H1 (cell line): ENCODE data around the gene KIR3DL2. TPM values are rescaled to one million over a fixed set of nuclear protein-coding genes. Genes with fewer than 3 reads are reported as not detected.

Source experiments
- CTCF ChIA-PET: fragments of 300-600 bp; sonication (Branson Sonifier 250); formaldehyde crosslinking; loops from one replicate; lab custom pipeline; 2021; ENCODE audit not compliant: partially characterized antibody; lab: Charles Lee
- POLR2A ChIA-PET: fragments of 300-600 bp; sonication (Branson Sonifier 250); formaldehyde crosslinking; loops from one replicate; lab custom pipeline; 2021; ENCODE audit warnings: inconsistent platforms; ENCODE audit not compliant: partially characterized antibody; lab: Charles Lee
- DNase-seq, 2 experiments: peaks; one replicate each; pipeline versions ENCODE4 v3.0.0 to v3.0.0-alpha.2; 2010 to 2022; ENCODE audit warnings: low spot score in 2 of 2, low read depth in 1 of 2, mixed read lengths in 1 of 2
- FAIRE-seq: peaks from 2 replicates; lab custom pipeline; 2011; peaks lifted over from hg19 to GRCh38; lab: Jason Lieb, UNC
- H2AFZ ChIP-seq: 2 replicates; pipeline ENCODE4 v1.8.1; 2012; ENCODE audit warnings: low read length, inconsistent platforms
- H2AK5ac ChIP-seq: 2 replicates; pipeline ENCODE4 v1.6.1; 2013; ENCODE audit warnings: low read depth, low read length
- H2BK120ac ChIP-seq: replicated peaks from 2 replicates; pipeline ENCODE3; 2013; ENCODE audit warnings: low read depth, low read length, inconsistent platforms
- H2BK12ac ChIP-seq: 2 replicates; pipeline ENCODE4 v1.6.1; 2013; ENCODE audit warnings: low read depth, low read length
- H2BK15ac ChIP-seq: 2 replicates; pipeline ENCODE4 v1.6.1; 2013; ENCODE audit warnings: low read length
- H2BK20ac ChIP-seq: 2 replicates; pipeline ENCODE4 v1.6.1; 2013; ENCODE audit warnings: low read length
- H2BK5ac ChIP-seq: 2 replicates; pipeline ENCODE4 v1.6.1; 2013; ENCODE audit warnings: low read depth, low read length
- H3K14ac ChIP-seq: 2 replicates; pipeline ENCODE4 v1.6.1; 2013; ENCODE audit warnings: inconsistent platforms; ENCODE audit not compliant: insufficient read length
- H3K18ac ChIP-seq: 2 replicates; pipeline ENCODE4 v1.6.1; 2013; ENCODE audit warnings: low read length; ENCODE audit errors: extremely low read depth
- H3K23ac ChIP-seq: 2 replicates; pipeline ENCODE4 v1.6.1; 2013; ENCODE audit warnings: inconsistent platforms; ENCODE audit not compliant: insufficient read length
- H3K23me2 ChIP-seq: 2 replicates; pipeline ENCODE4 v1.6.1; 2013; ENCODE audit warnings: low read depth, low read length
- H3K27ac ChIP-seq: 2 replicates; pipeline ENCODE4 v1.6.1; 2011; ENCODE audit warnings: low read depth, low read length, inconsistent platforms
- H3K27me3 ChIP-seq, 4 experiments: replicated peaks in 1 of 4; 1 replicate in 1 of 4; 2 replicates in 3 of 4; pipeline versions ENCODE4 v1.6.1 to v1.8.1; 2011 to 2013; ENCODE audit warnings: low read length in 3 of 4, mild to moderate bottlenecking in 3 of 4, inconsistent platforms in 2 of 4, mixed read lengths in 2 of 4, moderate library complexity in 1 of 4; ENCODE audit not compliant: control insufficient read depth in 3 of 4, insufficient read depth in 3 of 4; ENCODE audit errors: extremely low read depth in 1 of 4
- H3K36me3 ChIP-seq, 4 experiments: 2 replicates each; pipeline versions ENCODE4 v1.6.1 to v1.8.1; 2011 to 2013; ENCODE audit warnings: mild to moderate bottlenecking in 4 of 4, low read length in 3 of 4, moderate library complexity in 2 of 4, control low read depth in 1 of 4, inconsistent platforms in 1 of 4; ENCODE audit not compliant: insufficient read depth in 4 of 4, control insufficient read depth in 2 of 4
- H3K4ac ChIP-seq: replicated peaks from 2 replicates; pipeline ENCODE3; 2013; ENCODE audit warnings: low read length, low read depth, mixed read lengths, inconsistent platforms; ENCODE audit not compliant: insufficient read length
- H3K4me1 ChIP-seq, 4 experiments: replicated peaks in 1 of 4; 1 replicate in 1 of 4; 2 replicates in 3 of 4; pipeline versions ENCODE4 v1.6.1 to v1.8.1; 2011 to 2013; ENCODE audit warnings: low read length in 3 of 4, inconsistent platforms in 2 of 4, mixed read lengths in 1 of 4; ENCODE audit not compliant: insufficient read depth in 4 of 4, control insufficient read depth in 3 of 4
- H3K4me2 ChIP-seq, 2 experiments: 2 replicates each; pipeline versions ENCODE4 v1.6.1 to v1.8.1; 2011 to 2013; ENCODE audit warnings: low read depth in 2 of 2, low read length in 2 of 2, control low read depth in 1 of 2, inconsistent platforms in 1 of 2, mild to moderate bottlenecking in 1 of 2; ENCODE audit not compliant: insufficient read depth in 1 of 2
- H3K4me3 ChIP-seq, 4 experiments: fragments of 200-600, 300-600 bp in 1 of 4; sonication (generic), shearing (Covaris generic), sonication (Bioruptor Twin) in 1 of 4; 2 replicates each; pipeline versions ENCODE4 v1.5.1 to v1.8.1; 2011 to 2016; ENCODE audit warnings: low read length in 4 of 4, low read depth in 3 of 4, control low read depth in 2 of 4, inconsistent platforms in 2 of 4, mild to moderate bottlenecking in 2 of 4, mixed read lengths in 1 of 4, moderate library complexity in 1 of 4; ENCODE audit not compliant: insufficient read depth in 2 of 4; ENCODE audit errors: extremely low read depth in 1 of 4
- H3K56ac ChIP-seq: replicated peaks from 2 replicates; pipeline ENCODE3; 2013; ENCODE audit warnings: low read depth, mild to moderate bottlenecking, mixed read lengths, low read length, inconsistent platforms; ENCODE audit not compliant: insufficient read length
- H3K79me1 ChIP-seq: 2 replicates; pipeline ENCODE4 v1.6.1; 2013; ENCODE audit warnings: low read depth, low read length, control low read depth
- H3K79me2 ChIP-seq, 2 experiments: 2 replicates each; pipeline versions ENCODE4 v1.6.1 to v1.8.1; 2012 to 2013; ENCODE audit warnings: low read length in 2 of 2, mild to moderate bottlenecking in 2 of 2, inconsistent platforms in 1 of 2; ENCODE audit not compliant: insufficient read depth in 2 of 2, control insufficient read depth in 1 of 2
- H3K9ac ChIP-seq, 4 experiments: replicated peaks in 1 of 4; 1 replicate in 1 of 4; 2 replicates in 3 of 4; pipeline versions ENCODE4 v1.6.1 to v1.8.1; 2011 to 2013; ENCODE audit warnings: low read depth in 3 of 4, low read length in 3 of 4, control low read depth in 2 of 4, mild to moderate bottlenecking in 2 of 4, moderate library complexity in 2 of 4, inconsistent platforms in 1 of 4; ENCODE audit errors: extremely low read depth in 1 of 4
- H3K9me3 ChIP-seq, 2 experiments: 2 replicates each; pipeline versions ENCODE4 v1.6.1 to v1.8.1; 2012 to 2013; ENCODE audit warnings: mild to moderate bottlenecking in 2 of 2, moderate library complexity in 2 of 2, control low read depth in 1 of 2, inconsistent platforms in 1 of 2, low read depth in 1 of 2, low read length in 1 of 2, mixed read lengths in 1 of 2; ENCODE audit not compliant: insufficient read depth in 2 of 2
- H4K20me1 ChIP-seq, 2 experiments: replicated peaks in 1 of 2; 2 replicates each; pipeline versions ENCODE3 to v1.8.1; 2011 to 2013; ENCODE audit warnings: inconsistent platforms in 2 of 2, low read length in 2 of 2, mild to moderate bottlenecking in 1 of 2; ENCODE audit not compliant: insufficient read depth in 2 of 2, control insufficient read depth in 1 of 2
- H4K5ac ChIP-seq: 2 replicates; pipeline ENCODE4 v1.6.1; 2013; ENCODE audit warnings: low read length, low read depth, mixed read lengths, inconsistent platforms; ENCODE audit not compliant: insufficient read length
- H4K8ac ChIP-seq: 2 replicates; pipeline ENCODE4 v1.8.0; 2013; ENCODE audit warnings: mild to moderate bottlenecking, moderate library complexity, low read length, inconsistent platforms; ENCODE audit not compliant: insufficient read depth; ENCODE audit errors: extremely low read depth
- H4K91ac ChIP-seq: replicated peaks from 2 replicates; pipeline ENCODE3; 2013; ENCODE audit warnings: low read length, mixed read lengths, inconsistent platforms; ENCODE audit not compliant: insufficient read length
- ASH2L ChIP-seq: fragments of 200-600, 300-600 bp; sonication (generic); IDR thresholded peaks from one replicate; pipeline ENCODE4 v1.7.1; 2017; ENCODE audit warnings: low read length
- CHD2 ChIP-seq: IDR thresholded peaks from 2 replicates; pipeline ENCODE4 v1.6.1; 2012; ENCODE audit warnings: low read length, improper control_type of control experiment
- CTBP2 ChIP-seq: IDR thresholded peaks from 2 replicates; pipeline ENCODE4 v1.7.0; 2011; ENCODE audit warnings: borderline replicate concordance, mild to moderate bottlenecking, moderate library complexity, mixed read lengths, low read length; ENCODE audit not compliant: insufficient read depth, insufficient read length
- FOSL1 ChIP-seq: IDR thresholded peaks from 2 replicates; pipeline ENCODE4 v1.6.1; 2011; ENCODE audit warnings: mild to moderate bottlenecking, low read depth, low read length, moderate library complexity; ENCODE audit not compliant: insufficient read depth
- GABPA ChIP-seq: IDR thresholded peaks from 2 replicates; pipeline ENCODE4 v1.6.1; 2011; ENCODE audit warnings: mild to moderate bottlenecking, low read length, moderate library complexity, borderline replicate concordance; ENCODE audit not compliant: insufficient read depth
- HDAC2 ChIP-seq, 2 experiments: fragments of 300-600 bp in 1 of 2; sonication (generic) in 1 of 2; IDR thresholded peaks; 2 replicates each; pipeline ENCODE4 v1.6.1; 2011 to 2012; ENCODE audit warnings: low read depth in 2 of 2, low read length in 2 of 2, mild to moderate bottlenecking in 2 of 2, moderate library complexity in 2 of 2, borderline replicate concordance in 1 of 2, inconsistent platforms in 1 of 2
- HDAC6 ChIP-seq: IDR thresholded peaks from one replicate; pipeline ENCODE4 v1.7.1; 2012; ENCODE audit warnings: low read depth, mild to moderate bottlenecking, inconsistent platforms, low read length, moderate library complexity
- SIX5 ChIP-seq: IDR thresholded peaks from 2 replicates; pipeline ENCODE4 v1.6.1; 2011; ENCODE audit warnings: mild to moderate bottlenecking, low read depth, low read length
- SP1 ChIP-seq: IDR thresholded peaks from 2 replicates; pipeline ENCODE4 v1.6.1; 2011; ENCODE audit warnings: low read depth, low read length
- SP4 ChIP-seq: IDR thresholded peaks from 2 replicates; pipeline ENCODE4 v1.6.1; 2012; ENCODE audit warnings: low read length, inconsistent platforms
- WGBS, 2 experiments: shearing (Covaris generic) in 1 of 2; methylation state at CpG; one replicate each; pipeline versions ENCODE4 v1.1.6 to v1.1.7; 2013 to 2015; ENCODE audit warnings: low lambda C conversion rate in 2 of 2, mixed read lengths in 2 of 2, inconsistent platforms in 1 of 2, low coverage in 1 of 2, missing lambda C conversion rate in 1 of 2; ENCODE audit not compliant: insufficient replicate concordance in 2 of 2, insufficient coverage in 1 of 2, insufficient read length in 1 of 2; ENCODE audit errors: extremely low coverage in 1 of 2, missing lambda C conversion rate in 1 of 2; 5-methylcytosine and 5-hydroxymethylcytosine counted together
- polyA plus RNA-seq, 7 experiments: library from polyadenylated mRNA; depleted of rRNA in 3 of 7; stranded (reverse) in 5 of 7; unstranded in 2 of 7; fragments of >200 nt in 5 of 7; fragments of 200-250 nt in 2 of 7; gene quantifications; 1 replicate in 5 of 7; 2 replicates in 1 of 7; 4 replicates in 1 of 7; pipeline versions ENCODE4 v1.2.1 to v1.2.3, GENCODE V29; 2011 to 2013; ENCODE audit warnings: missing spikeins in 2 of 7, mixed read lengths in 2 of 7
- total RNA-seq: library from RNA; stranded (reverse); fragmentation: NEBNext Ultra II Directional; extraction: Animal tissue kit (Norgen Biotek cat#: 25700); gene quantifications from 2 replicates; pipeline ENCODE4 v1.2.1, GENCODE V29; 2021
- TF ChIP-seq, protein P1 (sequence below): IDR thresholded peaks from 2 replicates; pipeline ENCODE4 v1.6.1; 2012; ENCODE audit warnings: inconsistent platforms
- TF ChIP-seq, protein P2 (sequence below): IDR thresholded peaks from 2 replicates; pipeline ENCODE4 v1.6.1; 2011; ENCODE audit warnings: low read depth, mild to moderate bottlenecking, low read length; ENCODE audit not compliant: insufficient read depth

The KIR3DL2 gene
- total and polyA plus RNA-seq, 2 of the 8 experiments (the other 6 are each of a cell fraction or from before 2014, with no cell fraction given): not detected

DNA sequence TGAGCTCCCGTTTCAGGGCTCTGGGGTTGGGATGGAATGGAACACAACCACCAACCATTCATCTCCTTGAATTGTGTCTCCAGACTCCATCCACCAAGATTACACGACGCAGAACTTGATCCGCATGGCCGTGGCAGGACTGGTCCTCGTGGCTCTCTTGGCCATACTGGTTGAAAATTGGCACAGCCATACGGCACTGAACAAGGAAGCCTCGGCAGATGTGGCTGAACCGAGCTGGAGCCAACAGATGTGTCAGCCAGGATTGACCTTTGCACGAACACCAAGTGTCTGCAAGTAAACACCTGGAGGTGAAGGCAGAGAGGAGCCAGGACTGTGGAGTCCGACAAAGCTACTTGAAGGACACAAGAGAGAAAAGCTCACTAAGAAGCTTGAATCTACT, 39.3 kb downstream of the KIR3DL2 start:
- Histone ChIP-seq H2AK5ac (0 out of 2 replicates have a peak overlapping the region, but pooled peaks have one; percentile 3), H3K23me2 (no peaks in the 10 kb centered on the region; the same call in 1 of the 2 replicates), H2BK15ac (peak overlapping the region; percentile 83; the same call in 1 of the 2 replicates), H3K18ac (no peak overlapping the region), H2AFZ (no peak overlapping the region; the same call in 1 of the 2 replicates), H4K8ac (peak overlapping the region; percentile 19; the same call in 1 of the 2 replicates), H3K4me1 (peaks cover 0 to 4% (median 0%) of the 10 kb centered on the region in 4 experiments; a peak in 2 of 7 replicates), H3K4ac (no peak overlapping the region), H2BK5ac (no peak overlapping the region), H3K9ac (no peak overlapping the region), H4K91ac (peak overlapping the region; percentile 52), H3K14ac (no peak overlapping the region), H4K5ac (no peak overlapping the region), H2BK120ac (no peak overlapping the region), H3K56ac (no peak overlapping the region), H3K27ac (no peak overlapping the region), H3K9me3 (no peaks in the 10 kb centered on the region), H3K27me3 (no peaks in the 10 kb centered on the region), H3K4me3 (no peak overlapping the region), H3K36me3 (no peaks in the 10 kb centered on the region), H4K20me1 (no peaks in the 10 kb centered on the region), H2BK20ac (peak overlapping the region; percentile 92; the same call in 1 of the 2 replicates), H2BK12ac (peak overlapping the region; percentile 52; the same call in 1 of the 2 replicates), H3K4me2 (no peak overlapping the region), H3K79me1 (no peaks in the 10 kb centered on the region), H3K23ac (no peak overlapping the region), H3K79me2 (no peaks in the 10 kb centered on the region)
- DNase-seq: no peak
- POLR2A ChIA-PET: interaction anchor here (1.5 to 1.7 kb wide), 3 partner anchors 9 to 163 kb away, joined by 3 to 5 read pairs (median 4); no protein-coding TSS in a partner anchor
- FAIRE-seq: no peak
- TF ChIP-seq SP1: no peak
- no peak for TF ChIP-seq SIX5
- TF ChIP-seq, protein P1, sequence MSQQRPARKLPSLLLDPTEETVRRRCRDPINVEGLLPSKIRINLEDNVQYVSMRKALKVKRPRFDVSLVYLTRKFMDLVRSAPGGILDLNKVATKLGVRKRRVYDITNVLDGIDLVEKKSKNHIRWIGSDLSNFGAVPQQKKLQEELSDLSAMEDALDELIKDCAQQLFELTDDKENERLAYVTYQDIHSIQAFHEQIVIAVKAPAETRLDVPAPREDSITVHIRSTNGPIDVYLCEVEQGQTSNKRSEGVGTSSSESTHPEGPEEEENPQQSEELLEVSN: no peak
- TF ChIP-seq HDAC2 (IDR thresholded peaks at IDR 0.05; ENCODE audit: borderline replicate concordance in 1 of 2, low read depth in 2 of 2, low read length in 2 of 2): no peak
- no peak for TF ChIP-seq SP4
- no peak for TF ChIP-seq CTBP2
- no peak for TF ChIP-seq HDAC6
- TF ChIP-seq GABPA: no peak
- TF ChIP-seq ASH2L: no peak
- no peak for TF ChIP-seq FOSL1
- no peak for TF ChIP-seq CHD2
- TF ChIP-seq, protein P2, sequence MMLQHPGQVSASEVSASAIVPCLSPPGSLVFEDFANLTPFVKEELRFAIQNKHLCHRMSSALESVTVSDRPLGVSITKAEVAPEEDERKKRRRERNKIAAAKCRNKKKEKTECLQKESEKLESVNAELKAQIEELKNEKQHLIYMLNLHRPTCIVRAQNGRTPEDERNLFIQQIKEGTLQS: no peak
- CTCF ChIA-PET: interaction anchor here (1.2 to 2.8 kb wide), 3 partner anchors 8 to 33 kb away, joined by 3 to 20 read pairs (median 11); no protein-coding TSS in a partner anchor
- 90% methylated on average over 11 of the region's 11 CpGs; no CpG with 5 or more reads in 1 of the 2 experiments for WGBS, 2 experiments
